ENCODE data around the gene DGKD. TPM values are rescaled to one million over a fixed set of nuclear protein-coding genes. Genes with fewer than 3 reads are reported as not detected.

DGKD gene
- total and polyA plus RNA-seq, 9 of the 15 experiments (the other 6 are each of a cell fraction or from before 2014, with no cell fraction given): 0.52 to 29.5 (median 10.6) TPM

GRCh38 chr2:233428008-233428407 lies 73.7 kb downstream of the DGKD start:
- ATAC-seq: no peak

More at GRCh38 chr2:233428008-233428407, 73.7 kb downstream of the DGKD start:
- WGBS (ENCODE audit: insufficient coverage, low coverage, missing lambda C conversion rate): 75% methylated on average over 2 of the region's 3 CpGs
- no peak overlapping the region for H3K4me2 ChIP-seq (ENCODE audit: insufficient read depth, low read length)
- H3K4me1 ChIP-seq (replicated peaks in 1 of 2; ENCODE audit: control insufficient read depth in 2 of 2, insufficient read depth in 2 of 2, low read length in 2 of 2): peaks cover 31 to 43% of the 10 kb centered on the region in 2 experiments; a peak in 4 of 5 replicates
- H3K36me3 ChIP-seq (ENCODE audit: control insufficient read depth, insufficient read depth, low read length): no peaks in the 10 kb centered on the region
- no peak overlapping the region for H2AFZ ChIP-seq (ENCODE audit: low read depth, low read length)
- no peaks in the 10 kb centered on the region for H3K27me3 ChIP-seq (ENCODE audit: control insufficient read depth in 2 of 2, insufficient read depth in 2 of 2, low read length in 2 of 2)
- TF ChIP-seq, protein P1, sequence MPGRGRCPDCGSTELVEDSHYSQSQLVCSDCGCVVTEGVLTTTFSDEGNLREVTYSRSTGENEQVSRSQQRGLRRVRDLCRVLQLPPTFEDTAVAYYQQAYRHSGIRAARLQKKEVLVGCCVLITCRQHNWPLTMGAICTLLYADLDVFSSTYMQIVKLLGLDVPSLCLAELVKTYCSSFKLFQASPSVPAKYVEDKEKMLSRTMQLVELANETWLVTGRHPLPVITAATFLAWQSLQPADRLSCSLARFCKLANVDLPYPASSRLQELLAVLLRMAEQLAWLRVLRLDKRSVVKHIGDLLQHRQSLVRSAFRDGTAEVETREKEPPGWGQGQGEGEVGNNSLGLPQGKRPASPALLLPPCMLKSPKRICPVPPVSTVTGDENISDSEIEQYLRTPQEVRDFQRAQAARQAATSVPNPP (IDR thresholded peaks at IDR 0.05; ENCODE audit: borderline replicate concordance, insufficient read depth, insufficient read length): no peak
- TF ChIP-seq KAT2B (IDR thresholded peaks at IDR 0.05; ENCODE audit: low read depth, low read length) (no peak), ZBTB40 (IDR thresholded peaks at IDR 0.05) (no peak), ZBTB40 (CRISPR knock-in tag; IDR thresholded peaks at IDR 0.05) (no peak), PTBP1 (IDR thresholded peaks at IDR 0.05; ENCODE audit: low read depth, low read length) (no peak), GATAD2A (IDR thresholded peaks at IDR 0.05) (no peak), ZNF134 (CRISPR knock-in tag; conservative IDR thresholded peaks at IDR 0.05) (no peak)
- TF ChIP-seq, protein P2, sequence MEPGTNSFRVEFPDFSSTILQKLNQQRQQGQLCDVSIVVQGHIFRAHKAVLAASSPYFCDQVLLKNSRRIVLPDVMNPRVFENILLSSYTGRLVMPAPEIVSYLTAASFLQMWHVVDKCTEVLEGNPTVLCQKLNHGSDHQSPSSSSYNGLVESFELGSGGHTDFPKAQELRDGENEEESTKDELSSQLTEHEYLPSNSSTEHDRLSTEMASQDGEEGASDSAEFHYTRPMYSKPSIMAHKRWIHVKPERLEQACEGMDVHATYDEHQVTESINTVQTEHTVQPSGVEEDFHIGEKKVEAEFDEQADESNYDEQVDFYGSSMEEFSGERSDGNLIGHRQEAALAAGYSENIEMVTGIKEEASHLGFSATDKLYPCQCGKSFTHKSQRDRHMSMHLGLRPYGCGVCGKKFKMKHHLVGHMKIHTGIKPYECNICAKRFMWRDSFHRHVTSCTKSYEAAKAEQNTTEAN (CRISPR knock-in tag; IDR thresholded peaks at IDR 0.05): no peak
- no peaks in the 10 kb centered on the region for H3K9me1 ChIP-seq (ENCODE audit: control insufficient read depth, insufficient read depth, low read length)
- ChIA-PET POLR2A (interaction anchor here (0.7 kb wide), 1 partner anchor 383 kb away, joined by 3 read pairs; no protein-coding TSS in a partner anchor), CTCF (ENCODE audit: low intra/inter-chr PET ratio) (no interaction called here)
- FAIRE-seq: no peak
- no TSS peak for BruUV-seq (replicated peaks)
- intact Hi-C loops (cut with micrococcal nuclease): no loop called here
- H3K9me3 ChIP-seq (replicated peaks; ENCODE audit: control insufficient read depth, insufficient read depth, low read depth, low read length): no peaks in the 10 kb centered on the region
- H4K20me1 ChIP-seq (replicated peaks; ENCODE audit: control insufficient read depth, insufficient read depth, low read length): no peaks in the 10 kb centered on the region
- H3K4me3 ChIP-seq: no peak overlapping the region
- DNase-seq (ENCODE audit: extremely low read depth in 1 of 4, low spot score in 3 of 4): no peak
- H3K79me2 ChIP-seq (ENCODE audit: control insufficient read depth, insufficient read depth, low read length): peaks cover 37% of the 10 kb centered on the region
- H3K27ac ChIP-seq (ENCODE audit: extremely low read depth, low read depth, low read length): no peak overlapping the region; the same call in 2 of the 3 replicates
- in situ Hi-C loops (cut with MboI): no loop called here
- peak overlapping the region in 1 of 2 experiments; percentile 35; a peak in 2 of 4 replicates for H3K9ac ChIP-seq (ENCODE audit: insufficient read depth in 1 of 2, low read depth in 2 of 2, low read length in 2 of 2)
